ENCODE results near the gene MYRFL. TPM values are rescaled to one million over a fixed set of nuclear protein-coding genes. Genes with fewer than 3 reads are reported as not detected.

MYRFL gene
- total RNA-seq, 1 donor from 2014 or later = not detected

DNA sequence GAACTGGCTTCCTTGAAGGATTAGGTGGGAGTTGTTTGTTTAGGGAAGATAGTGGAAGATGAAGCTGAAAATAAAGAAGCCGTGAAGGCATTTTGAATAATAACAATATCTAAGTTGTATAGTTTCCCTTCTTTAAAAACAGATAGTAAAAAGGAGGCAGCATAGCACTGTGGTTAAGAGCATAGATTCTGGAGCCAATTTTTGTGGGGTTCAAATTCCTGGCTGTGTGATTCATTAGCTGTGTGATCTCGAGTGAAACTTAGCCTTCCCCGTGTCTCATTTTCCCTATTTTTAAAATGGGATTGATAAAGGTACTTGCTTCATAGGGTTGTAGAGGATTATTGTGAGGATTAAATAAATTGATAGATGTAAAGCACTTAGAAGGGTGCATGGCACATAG, 104.5 kb downstream of the MYRFL start:
- intact Hi-C loops (cut with micrococcal nuclease) = no loop called here

DNA sequence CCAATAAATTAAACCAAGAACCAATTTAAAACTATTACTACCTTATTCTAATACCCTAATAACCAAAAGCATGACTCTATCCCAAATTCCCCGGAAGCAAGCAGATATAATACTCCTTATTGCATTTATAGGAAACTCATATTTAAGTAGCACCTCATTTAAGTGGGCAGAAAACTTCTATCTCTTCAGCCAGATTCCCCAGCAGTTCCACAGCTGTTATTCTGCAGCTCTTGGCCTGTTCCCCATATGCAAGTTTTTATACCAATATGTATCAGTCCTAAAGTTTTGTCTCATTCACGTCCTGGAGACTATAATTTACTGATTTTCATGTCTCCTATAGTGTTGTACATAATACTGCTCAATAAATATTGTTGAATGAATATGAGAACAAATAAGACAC, 106.5 kb downstream of the MYRFL start:
- intact Hi-C loops (cut with micrococcal nuclease) = no loop called here

DNA sequence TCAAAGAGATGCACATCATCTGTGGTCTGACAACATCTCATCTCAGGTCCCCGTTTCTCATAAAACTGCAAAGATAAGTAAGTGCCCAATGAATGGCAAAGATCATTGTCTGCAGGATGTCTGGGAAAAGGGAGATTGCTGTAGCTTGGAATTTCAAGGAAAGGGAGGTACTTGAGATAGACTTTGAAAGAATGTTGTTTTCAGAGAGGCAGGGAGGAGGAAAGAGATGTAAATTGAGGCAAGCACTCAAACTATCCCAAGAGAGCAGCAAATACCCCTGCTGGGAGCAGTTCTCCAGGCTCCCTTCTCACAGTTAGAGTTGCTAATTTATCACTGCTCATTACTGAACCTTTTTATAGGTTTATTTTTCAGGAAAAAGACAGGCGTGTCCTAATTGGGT, 107.1 kb downstream of the MYRFL start:
- intact Hi-C loops (cut with micrococcal nuclease) = no loop called here

DNA sequence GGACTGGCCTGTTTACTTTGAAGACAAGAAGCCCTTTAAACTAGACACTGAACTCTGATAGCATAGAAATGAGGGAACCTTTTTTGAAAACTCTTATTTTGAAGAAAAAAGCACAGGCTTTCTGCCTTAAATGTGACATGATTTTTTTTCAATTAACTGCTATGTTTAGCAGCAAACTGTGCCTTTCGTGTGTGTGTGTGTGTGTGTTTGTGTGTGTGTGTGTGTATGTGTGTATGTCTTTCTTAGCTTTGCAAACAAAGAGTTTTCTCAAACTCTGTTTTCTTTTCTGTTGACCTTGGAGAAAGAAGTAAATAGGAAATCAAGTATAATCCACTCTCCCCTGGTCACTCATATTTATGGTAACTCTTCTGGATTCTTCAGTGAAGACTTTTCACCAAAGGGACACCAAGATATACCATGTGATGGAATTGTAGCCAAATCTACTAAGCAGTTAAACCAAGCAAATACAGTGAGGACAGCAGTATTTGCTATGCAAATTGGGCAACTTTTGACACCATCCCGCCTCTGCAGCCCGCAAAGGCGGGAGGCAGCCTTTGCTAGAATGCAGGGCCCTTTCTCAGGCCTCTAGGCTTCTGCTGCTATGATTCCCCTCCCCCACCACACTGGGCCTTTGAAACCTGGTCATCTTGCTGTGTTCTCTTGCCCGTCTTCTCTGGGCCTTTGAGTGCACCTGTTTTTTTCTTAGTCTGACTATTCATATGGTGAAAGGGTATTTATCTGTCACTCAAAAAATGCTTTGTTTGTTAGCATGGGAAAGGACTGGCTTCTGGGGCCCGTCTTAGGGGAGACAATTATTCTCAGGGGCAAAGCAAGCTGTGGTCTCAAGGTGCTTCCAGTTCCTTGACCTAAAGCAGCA, 107.9 kb downstream of the MYRFL start:
- intact Hi-C loops (cut with micrococcal nuclease) = no loop called here

DNA sequence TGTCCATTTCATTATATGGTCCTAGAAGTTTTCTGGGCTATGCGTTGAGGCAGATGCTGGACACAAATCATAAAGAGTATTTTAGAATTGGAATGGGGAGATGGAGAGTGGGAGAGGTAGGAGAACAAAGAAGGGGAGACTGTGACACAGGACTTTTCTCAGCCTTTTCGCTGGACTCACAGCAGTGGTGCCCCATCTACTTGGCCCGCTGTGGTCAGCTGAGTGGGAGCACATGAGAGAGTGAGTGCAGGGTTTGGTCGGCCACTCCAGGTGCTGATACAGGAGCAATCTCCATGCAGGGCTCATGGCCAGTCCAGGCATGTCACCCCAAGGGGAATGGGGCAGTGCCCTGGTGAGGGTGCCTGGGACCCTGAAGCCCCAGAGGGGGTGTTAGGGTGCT, 109.0 kb downstream of the MYRFL start:
- intact Hi-C loops (cut with micrococcal nuclease) = no loop called here

DNA sequence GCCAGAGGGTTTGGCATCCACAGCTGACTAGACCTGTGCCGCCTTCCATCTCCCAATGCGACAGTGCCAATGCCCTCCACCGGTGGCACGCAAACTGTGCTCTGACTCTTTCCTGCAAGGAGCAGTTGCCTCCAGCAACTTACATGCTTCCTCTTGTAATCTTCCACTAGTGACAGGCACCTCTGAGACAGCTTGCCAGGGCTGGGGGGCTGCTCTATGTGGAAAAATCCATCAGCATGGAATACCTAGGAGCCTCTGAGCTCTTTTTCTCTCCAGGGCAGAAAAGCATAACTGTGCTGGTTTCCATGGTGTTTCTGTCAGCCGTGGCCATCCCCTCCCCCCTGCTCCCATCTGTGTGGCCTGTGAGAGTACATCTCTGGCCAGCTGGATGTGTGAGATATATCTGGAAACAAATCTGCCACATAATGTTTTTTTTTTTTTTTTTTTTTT, 110.6 kb downstream of the MYRFL start:
- intact Hi-C loops (cut with micrococcal nuclease) = no loop called here

DNA sequence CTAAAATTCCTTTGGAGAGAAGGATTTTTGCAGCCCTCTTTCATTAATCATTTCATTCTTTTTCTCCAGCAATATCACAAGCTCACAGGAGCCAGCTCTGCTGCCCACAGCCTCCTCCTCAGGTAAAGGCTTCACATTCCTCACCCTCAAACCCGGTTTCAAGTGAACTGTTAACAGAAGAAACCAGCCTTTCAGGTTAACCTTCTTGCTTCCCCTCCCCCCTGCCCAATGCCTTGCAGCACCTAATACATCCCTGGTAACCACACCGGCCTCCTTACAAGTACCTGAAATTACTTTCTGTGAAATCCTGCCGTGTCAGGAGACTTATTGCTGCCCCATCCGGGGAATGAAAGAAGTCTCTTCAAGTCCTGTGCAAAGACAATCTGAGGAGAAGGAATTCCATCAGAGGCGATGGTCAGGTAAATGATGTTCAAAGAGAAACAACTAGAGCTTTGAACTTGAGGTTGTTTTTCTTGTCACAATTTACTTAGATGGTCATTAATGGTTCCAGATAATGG, 111.2 kb downstream of the MYRFL start:
- intact Hi-C loops (cut with micrococcal nuclease) = no loop called here

DNA sequence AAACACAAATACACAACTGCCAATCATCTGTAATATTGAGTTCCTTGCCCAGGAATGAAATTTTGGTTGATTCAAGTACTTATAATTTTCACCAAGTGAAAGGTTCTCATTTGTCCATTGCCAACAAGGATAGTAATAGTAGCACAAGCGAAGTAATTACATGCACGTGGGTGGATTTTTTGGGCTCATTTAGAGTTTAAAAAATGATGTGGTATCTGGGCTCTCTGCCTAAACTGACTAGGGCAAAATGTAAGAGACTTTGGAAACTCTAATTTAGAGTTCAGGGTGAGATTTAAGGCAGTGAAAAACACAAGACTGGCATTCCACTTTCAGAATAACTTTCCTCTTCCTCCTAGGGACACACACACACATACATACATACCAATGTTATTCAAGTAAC, 111.7 kb downstream of the MYRFL start:
- intact Hi-C loops (cut with micrococcal nuclease) = no loop called here

DNA sequence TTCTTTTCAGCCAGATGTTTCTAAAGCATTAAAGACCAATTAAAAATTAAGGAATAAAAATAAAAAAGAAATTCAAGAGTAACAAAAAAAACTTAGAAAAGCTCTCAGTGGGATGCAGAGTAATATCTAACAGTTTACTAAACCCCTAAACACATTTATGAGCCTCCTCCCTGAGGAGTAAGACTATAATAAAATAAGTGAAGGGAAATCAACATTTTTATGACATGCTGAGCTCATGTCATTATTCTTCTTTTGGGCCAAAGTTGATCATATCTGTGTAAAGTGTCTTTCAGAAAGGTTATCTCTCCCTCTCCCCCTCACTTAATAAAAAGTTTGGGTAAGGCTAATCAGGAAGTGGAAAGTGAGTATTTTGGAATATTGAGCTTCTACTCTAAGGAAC, 122.1 kb downstream of the MYRFL start:
- intact Hi-C loops (cut with micrococcal nuclease) = no loop called here

DNA sequence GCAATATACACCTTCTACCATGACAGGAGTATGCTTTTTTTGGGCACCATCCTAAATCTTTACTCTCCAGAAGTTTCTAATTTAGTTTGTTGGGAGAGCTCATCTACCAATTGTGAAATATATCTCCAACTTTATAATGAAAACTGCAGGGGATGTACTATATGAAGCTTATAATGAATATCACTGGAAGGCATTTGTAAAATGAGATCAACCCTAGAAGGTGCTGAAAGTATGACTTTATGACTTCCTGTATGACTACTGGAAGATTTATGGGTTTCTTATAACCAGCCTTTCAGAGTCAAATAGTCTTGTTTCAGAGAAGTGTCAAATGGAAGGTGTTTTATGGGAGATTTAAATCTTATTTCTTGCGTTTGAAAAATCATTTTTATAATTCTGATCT, 122.9 kb downstream of the MYRFL start:
- intact Hi-C loops (cut with micrococcal nuclease) = no loop called here

DNA sequence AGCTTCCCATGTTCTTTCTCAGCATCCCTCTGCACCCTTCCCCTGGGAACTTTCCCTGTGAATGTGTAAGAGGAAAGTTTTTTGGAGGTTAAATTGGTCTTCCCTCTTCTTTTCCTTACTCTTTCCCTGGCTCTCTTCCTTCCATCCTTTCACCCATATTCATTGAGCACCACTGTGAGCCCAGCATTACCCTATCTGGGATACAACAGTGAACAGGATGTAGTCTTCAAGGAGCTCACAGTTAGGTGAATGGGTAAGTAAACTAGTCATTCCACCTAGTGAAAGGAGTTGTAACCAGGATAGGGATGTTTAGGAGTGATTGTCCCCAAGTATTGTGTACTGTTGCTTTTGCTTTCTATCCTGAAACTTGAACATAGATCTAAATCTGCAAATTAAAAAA, 123.8 kb downstream of the MYRFL start:
- intact Hi-C loops (cut with micrococcal nuclease) = no loop called here

DNA sequence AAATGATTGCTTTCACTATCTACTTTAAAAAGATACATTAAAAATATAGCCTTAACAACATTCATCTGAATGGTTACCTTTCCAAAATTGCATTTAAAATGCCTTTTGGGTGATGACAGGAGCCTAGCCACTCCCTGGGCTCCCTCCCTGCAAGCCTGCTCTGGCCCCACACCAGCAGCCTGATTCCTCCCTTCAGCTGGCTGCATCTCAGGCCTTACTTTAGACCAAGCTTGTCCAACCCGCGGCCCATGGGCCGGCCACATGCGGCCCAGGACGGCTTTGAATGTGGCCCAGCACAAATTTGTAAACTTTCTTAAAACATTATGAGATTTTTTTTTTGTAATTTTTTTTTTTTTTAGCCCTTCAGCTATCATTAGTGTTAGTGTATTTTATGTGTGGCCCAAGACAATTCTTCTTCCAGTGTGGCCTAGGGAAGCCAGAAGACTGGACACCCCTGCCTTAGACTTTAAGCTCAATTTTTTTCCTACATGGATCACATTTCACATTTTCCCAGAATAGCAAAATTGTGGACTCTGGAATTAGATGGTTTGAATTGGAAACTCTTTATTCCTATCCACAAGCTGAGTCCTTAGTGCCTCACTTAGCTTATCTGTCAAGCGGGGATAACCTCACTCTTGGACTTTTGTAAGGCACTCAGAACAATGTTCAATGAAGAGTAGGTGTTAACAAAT, 124.4 kb downstream of the MYRFL start:
- intact Hi-C loops (cut with micrococcal nuclease) = no loop called here

DNA sequence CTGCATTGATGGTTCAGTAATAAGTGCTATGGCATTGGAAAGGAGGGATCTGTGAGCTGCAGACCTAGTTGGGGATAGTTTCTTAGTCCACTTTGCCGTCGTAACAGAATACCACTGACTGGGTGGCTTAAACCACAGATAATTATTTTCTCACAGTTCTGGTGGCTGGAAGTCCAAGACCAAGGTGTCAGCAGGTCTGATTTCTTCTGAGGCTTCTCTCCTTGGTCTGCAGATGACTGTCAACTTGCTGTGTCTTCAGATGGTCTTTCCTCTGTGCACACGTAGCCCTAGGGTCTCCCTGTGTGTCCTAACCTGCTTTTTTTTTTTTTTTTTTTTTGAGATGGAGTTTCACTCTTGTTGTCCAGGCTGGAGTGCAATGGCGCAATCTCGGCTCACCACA, 126.1 kb downstream of the MYRFL start:
- intact Hi-C loops (cut with micrococcal nuclease) = no loop called here

DNA sequence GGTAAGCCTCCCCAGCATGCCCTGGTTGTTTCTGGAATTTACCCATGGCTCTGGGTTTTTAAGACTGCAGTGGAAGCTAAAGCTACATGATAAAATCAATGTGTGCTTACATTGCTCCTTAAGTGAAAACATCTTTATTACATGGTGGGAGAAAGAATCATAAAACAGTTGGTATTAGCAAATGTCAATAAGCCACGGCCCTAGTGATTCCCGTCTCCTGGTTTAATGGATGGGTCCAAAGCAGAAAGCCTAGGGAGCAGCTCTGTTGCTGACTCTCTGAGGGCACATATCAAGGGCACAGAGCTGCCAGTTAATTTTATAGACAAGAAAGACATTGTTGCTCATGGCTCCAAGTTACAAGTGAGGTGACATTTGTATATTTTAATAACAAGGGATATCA, 127.9 kb downstream of the MYRFL start:
- intact Hi-C loops (cut with micrococcal nuclease) = no loop called here

DNA sequence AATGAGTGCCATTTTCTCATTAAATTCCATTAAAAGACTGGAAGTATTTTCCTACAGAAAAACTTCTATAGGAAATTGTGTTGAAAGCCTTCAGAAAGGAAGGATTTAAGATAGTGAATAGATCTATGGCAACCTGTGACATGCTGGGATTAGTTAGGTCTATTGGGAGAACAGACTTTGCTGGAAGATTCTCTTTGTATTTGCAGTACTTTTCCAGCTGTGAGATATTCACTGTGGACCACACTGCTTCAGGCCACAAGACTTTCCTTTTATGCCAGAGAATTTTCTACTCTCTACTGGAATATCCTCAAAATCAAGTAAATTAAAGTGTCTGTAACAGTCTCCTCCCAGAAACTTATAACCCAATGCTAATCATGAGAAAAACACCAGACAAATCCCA, 136.2 kb downstream of the MYRFL start:
- intact Hi-C loops (cut with micrococcal nuclease) = no loop called here

DNA sequence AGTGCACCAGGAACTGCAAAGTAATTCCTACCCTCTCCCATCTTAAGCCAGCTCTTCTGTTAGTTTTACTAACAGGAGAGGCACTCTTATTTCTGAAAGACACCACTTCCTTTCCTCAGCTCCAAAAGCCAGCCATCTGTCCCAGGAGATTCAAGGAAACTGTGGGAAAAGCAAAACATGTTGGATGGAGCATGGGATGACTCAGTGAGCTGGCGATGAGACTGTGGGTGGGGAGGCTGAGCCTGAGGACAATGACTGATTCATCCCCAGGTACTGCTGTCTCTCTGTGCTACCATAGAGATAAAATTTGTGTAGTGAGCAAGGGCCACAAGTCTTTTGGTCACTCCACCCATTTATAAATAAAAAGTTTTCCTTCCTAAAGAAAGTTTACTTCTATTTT, 141.4 kb downstream of the MYRFL start:
- intact Hi-C loops (cut with micrococcal nuclease) = no loop called here

DNA sequence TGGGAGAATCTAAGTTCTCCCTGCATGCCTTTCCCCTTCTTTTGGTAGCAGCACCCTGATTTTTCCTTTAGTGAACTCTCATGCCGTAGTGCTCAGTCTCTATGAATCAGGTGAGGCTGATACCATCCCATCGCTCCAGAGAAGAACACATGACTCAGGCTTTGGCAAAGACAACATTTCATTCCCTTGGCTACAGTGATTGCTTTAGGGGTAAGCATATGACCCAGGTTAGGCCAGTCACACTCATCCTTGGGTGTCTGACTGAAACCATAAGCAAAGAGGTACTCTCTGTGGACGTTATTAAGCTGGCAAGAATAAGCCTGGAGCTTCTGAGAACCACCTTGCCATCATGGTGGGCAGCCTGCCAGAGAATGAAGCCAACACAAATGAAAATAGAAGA, 141.8 kb downstream of the MYRFL start:
- intact Hi-C loops (cut with micrococcal nuclease) = no loop called here

DNA sequence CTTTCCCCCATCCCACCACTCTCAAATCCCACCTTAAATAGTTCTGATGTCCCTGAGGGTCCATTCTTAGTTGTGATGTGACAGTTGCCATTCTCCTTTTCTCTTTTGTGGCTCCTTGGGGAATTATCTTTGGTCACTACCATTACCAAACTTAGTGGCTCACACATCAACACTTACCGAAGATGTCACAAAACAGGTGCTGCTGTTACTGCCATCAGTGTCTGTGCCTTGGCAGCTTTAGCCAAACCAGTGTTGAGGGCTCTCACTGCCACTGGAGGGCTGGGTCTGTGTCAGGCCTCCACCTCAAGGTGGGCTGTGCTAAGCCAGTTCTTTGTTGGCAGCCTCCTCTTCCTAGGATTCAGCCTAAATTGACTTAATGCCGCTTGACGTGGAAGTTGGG, 144.0 kb downstream of the MYRFL start:
- intact Hi-C loops (cut with micrococcal nuclease) = no loop called here

DNA sequence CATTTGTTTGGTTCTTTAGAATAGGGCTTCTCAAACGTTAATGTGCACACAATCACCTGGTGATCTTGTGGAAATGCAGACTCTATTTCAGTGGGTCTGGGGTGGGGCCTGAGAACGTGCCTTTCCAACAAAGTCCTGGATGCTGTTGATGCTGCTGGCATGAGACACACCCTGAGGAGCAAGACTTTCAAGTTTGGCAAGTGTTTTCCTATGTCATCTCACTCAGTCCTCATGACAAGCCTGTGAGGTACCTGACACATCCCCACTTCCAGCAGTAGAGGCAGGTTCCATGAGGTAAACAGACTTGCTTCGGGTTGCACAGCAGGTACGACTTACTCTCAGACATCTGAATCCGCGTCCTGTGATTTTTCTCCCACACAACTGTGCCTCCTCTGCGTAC, 147.1 kb downstream of the MYRFL start:
- intact Hi-C loops (cut with micrococcal nuclease) = no loop called here

DNA sequence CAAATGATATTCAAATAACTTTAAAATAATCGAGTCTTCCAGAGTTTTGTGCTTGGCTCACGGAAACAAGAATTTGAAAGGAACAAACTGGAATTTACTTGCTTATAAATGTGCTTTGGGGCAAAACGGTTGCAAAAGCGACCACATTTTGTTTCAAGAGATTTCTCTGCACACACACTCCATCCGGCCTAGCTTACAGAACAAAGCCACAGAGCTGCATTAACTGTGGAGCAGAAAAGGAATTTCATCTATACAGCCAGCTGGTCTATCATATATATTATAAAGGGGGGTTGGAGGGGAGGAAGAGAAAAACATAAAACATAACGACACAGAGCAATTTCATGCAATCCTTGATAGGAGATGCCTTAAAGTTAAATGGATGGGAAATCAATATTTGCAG, 153.0 kb downstream of the MYRFL start:
- intact Hi-C loops (cut with micrococcal nuclease) = no loop called here

DNA sequence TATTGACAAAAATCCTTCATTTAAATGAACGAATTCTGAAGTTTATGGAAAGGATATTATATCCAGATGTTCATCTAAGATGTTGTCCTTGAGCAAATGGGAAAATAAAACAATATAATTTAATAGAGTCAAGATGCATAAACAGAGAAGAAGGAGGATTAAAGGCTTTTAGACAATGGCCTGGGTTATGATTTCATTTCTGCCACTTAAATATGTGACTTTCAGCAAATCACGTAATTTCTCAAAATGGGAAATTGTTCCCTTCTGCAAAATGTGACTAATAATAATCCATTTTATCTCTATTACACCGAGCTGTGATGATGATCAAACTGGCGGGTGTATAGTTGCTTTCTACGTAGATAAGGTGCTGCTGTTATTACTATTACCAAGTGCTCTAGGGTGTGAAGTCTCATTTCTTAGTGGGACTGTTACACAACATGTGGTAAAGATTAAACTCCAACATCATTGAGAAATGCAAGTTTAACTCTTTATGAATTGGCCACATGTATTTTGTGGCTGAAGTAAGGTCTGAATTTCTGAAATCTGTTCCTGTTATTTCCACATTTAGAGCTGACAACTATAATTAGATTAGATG, 157.0 kb downstream of the MYRFL start:
- intact Hi-C loops (cut with micrococcal nuclease) = no loop called here

DNA sequence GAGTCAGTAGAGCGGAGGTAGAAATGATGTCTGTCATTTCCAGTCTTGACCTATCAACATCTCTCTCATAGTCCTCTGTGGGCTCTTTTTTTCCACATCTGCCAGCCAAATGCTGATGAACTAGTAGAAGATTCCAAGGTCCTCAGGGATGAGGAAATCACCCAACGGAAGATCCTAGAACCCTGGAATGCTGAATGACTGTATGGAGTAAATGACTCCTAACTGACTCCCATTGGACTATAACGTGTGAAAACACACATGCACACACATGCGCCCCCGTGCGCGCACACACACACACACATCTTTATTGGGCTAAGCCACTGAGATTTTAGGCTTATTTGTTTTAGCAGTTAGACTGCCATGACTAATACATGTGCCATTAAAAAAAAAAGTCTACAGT, 159.2 kb downstream of the MYRFL start:
- intact Hi-C loops (cut with micrococcal nuclease) = no loop called here

All from T-helper 2 cell treated with Interferon-gamma antibody and Interleukin-4, amounts not matched to agents 100 ng/mL and 5 ng/mL, for 36 hours (primary cell).